ENCODE data around the gene BARD1. TPM values are rescaled to one million over a fixed set of nuclear protein-coding genes. Genes with fewer than 3 reads are reported as not detected.
A peak's percentile ranks its signal among the peaks of the same experiment; 100 is the strongest.

The BARD1 gene
- 27.8 and 29.1 TPM in 2 replicates for total RNA-seq
- long read RNA-seq, full-length matches to known transcripts = 48 of 70 reads
- long read RNA-seq, partial matches to known transcripts = 9 of 70 reads
- long read RNA-seq, other reads (novel, unspliced or antisense) = 13 of 70 reads

GRCh38 chr2:214808981-214809750 lies at the start of gene BARD1:
Gene BARD1, minus strand, starts transcription at chr2:214809683. Its CDS starts 114 bp downstream, at chr2:214809569.
- TF ChIP-seq, protein P1, sequence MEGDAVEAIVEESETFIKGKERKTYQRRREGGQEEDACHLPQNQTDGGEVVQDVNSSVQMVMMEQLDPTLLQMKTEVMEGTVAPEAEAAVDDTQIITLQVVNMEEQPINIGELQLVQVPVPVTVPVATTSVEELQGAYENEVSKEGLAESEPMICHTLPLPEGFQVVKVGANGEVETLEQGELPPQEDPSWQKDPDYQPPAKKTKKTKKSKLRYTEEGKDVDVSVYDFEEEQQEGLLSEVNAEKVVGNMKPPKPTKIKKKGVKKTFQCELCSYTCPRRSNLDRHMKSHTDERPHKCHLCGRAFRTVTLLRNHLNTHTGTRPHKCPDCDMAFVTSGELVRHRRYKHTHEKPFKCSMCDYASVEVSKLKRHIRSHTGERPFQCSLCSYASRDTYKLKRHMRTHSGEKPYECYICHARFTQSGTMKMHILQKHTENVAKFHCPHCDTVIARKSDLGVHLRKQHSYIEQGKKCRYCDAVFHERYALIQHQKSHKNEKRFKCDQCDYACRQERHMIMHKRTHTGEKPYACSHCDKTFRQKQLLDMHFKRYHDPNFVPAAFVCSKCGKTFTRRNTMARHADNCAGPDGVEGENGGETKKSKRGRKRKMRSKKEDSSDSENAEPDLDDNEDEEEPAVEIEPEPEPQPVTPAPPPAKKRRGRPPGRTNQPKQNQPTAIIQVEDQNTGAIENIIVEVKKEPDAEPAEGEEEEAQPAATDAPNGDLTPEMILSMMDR (IDR thresholded peaks at IDR 0.05; ENCODE audit: unreplicated experiment) = no peak
- H3K27ac Mint-ChIP-seq = peak within 1 kb of the TSS; percentile 99
- H3K4me1 Mint-ChIP-seq (ENCODE audit: low read depth) = peaks cover 31% of the 10 kb centered on the region
- H3K9me3 Mint-ChIP-seq (ENCODE audit: low read depth) = no peaks in the 10 kb centered on the region
- H3K36me3 Mint-ChIP-seq (ENCODE audit: insufficient read depth) = no peaks in the 10 kb centered on the region
- H3K4me3 Mint-ChIP-seq (ENCODE audit: low read depth) = peak within 1 kb of the TSS; percentile 99
- H3K27me3 Mint-ChIP-seq = no peaks in the 10 kb centered on the region
- DNase-seq (ENCODE audit: low spot score, unreplicated experiment) = peak; percentile 13

GRCh38 chr2:214856137-214856536 lies 46.7 kb upstream of the BARD1 start:
- Mint-ChIP-seq H3K36me3 (ENCODE audit: insufficient read depth) (no peaks in the 10 kb centered on the region), H3K9me3 (ENCODE audit: low read depth) (no peaks in the 10 kb centered on the region), H3K27ac (no peak overlapping the region), H3K4me1 (ENCODE audit: low read depth) (no peaks in the 10 kb centered on the region), H3K4me3 (ENCODE audit: low read depth) (no peak overlapping the region), H3K27me3 (no peaks in the 10 kb centered on the region)
- TF ChIP-seq, protein P1 (IDR thresholded peaks at IDR 0.05; ENCODE audit: unreplicated experiment) = no peak
- no peak for DNase-seq (ENCODE audit: low spot score, unreplicated experiment)

DNA sequence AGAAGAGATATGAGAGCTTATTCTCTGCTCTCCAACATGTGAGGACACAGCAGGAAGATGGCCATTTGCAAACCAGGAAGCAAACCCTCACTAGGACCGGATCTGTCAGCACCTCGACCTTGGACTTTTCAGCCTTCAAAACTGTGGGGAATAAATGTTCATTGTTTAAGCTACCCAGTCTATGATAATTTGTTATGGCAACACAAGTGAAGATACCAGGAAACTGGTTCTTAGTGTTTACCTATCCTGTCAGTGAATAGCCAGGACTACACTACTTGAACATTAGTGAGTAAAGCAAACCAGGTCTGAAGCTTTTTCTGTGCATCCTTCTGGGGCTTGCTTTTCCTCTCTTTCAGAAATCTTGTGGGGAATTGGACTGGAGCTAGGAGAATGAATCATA lies 44.4 kb upstream of the BARD1 start:
- Mint-ChIP-seq H3K4me1 (ENCODE audit: low read depth) (no peaks in the 10 kb centered on the region), H3K27me3 (no peaks in the 10 kb centered on the region), H3K27ac (no peak overlapping the region), H3K4me3 (ENCODE audit: low read depth) (no peak overlapping the region), H3K36me3 (ENCODE audit: insufficient read depth) (no peaks in the 10 kb centered on the region), H3K9me3 (ENCODE audit: low read depth) (no peaks in the 10 kb centered on the region)
- TF ChIP-seq, protein P1 (IDR thresholded peaks at IDR 0.05; ENCODE audit: unreplicated experiment) = no peak
- DNase-seq (ENCODE audit: low spot score, unreplicated experiment) = no peak

DNA sequence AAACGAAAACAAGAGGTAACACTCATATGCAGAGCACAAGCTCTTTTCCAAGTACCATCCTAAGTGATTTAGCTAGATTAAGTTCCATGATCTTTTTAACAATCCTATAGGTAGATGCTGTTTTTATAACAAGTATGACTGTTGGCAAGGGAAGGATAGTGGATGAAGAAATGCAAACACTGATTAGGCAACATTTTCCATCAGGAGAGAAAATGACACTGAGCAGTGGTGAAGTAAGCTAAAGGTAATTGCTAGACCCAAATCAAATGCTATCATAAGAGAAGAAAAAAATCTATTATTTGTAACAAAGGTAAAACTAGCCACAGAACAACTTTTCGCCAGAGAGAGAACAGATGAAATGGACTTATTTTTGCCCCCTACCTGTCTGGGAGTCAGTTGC lies 34.3 kb upstream of the BARD1 start:
- TF ChIP-seq, protein P1 (IDR thresholded peaks at IDR 0.05; ENCODE audit: unreplicated experiment) = no peak
- Mint-ChIP-seq H3K4me1 (ENCODE audit: low read depth) (peaks cover 4% of the 10 kb centered on the region), H3K9me3 (ENCODE audit: low read depth) (peaks cover 4% of the 10 kb centered on the region), H3K27ac (no peak overlapping the region), H3K36me3 (ENCODE audit: insufficient read depth) (no peaks in the 10 kb centered on the region), H3K4me3 (ENCODE audit: low read depth) (no peak overlapping the region), H3K27me3 (no peaks in the 10 kb centered on the region)
- no peak for DNase-seq (ENCODE audit: low spot score, unreplicated experiment)

GRCh38 chr2:214839464-214839863 lies 30.0 kb upstream of the BARD1 start:
- H3K4me3 Mint-ChIP-seq (ENCODE audit: low read depth) = no peak overlapping the region
- no peak for DNase-seq (ENCODE audit: low spot score, unreplicated experiment)
- H3K27me3 Mint-ChIP-seq = no peaks in the 10 kb centered on the region
- H3K9me3 Mint-ChIP-seq (ENCODE audit: low read depth) = peaks cover 4% of the 10 kb centered on the region
- H3K27ac Mint-ChIP-seq = no peak overlapping the region
- peaks cover 7% of the 10 kb centered on the region for H3K4me1 Mint-ChIP-seq (ENCODE audit: low read depth)
- H3K36me3 Mint-ChIP-seq (ENCODE audit: insufficient read depth) = no peaks in the 10 kb centered on the region
- TF ChIP-seq, protein P1 (IDR thresholded peaks at IDR 0.05; ENCODE audit: unreplicated experiment) = no peak

Data from progenitor cell of endocrine pancreas (in vitro differentiated cells).